Measurements from ENCODE around the gene PTH2. TPM values are rescaled to one million over a fixed set of nuclear protein-coding genes. Genes with fewer than 3 reads are reported as not detected.

The PTH2 gene
- total and polyA plus RNA-seq, 7 donors = not detected

DNA sequence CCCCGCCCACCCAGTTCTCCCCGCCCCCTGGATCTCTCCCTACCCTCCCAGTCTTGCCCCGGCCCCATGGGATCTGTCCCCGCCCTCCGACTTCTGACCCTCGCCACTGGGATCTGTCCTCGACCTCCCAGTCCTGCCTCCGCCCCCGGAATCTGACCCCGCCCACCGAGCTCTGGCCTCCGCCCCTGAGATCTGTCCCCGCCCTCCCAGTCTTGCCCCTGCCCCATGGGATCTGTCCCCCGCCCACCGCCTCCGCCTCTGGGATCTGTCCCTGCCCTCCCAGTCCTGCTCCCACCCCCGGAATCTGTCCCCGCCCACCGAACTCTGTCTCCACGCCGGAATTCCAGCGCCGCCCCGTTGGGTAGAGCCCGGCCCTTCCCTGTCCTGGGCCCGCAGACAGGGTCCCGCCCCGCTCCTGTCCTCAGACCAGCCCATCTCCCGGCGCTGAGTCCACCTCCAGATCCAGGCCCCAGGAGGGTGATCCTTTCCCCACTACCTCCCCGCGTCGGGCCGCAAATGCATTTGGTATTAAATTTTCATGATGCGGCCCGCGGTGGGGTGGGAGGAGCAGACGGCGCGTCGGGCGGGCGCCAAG lies 19.6 kb upstream of the PTH2 start:
- intact Hi-C loops (cut with DNase I) = loop anchor here (1.0 to 5.0 kb wide), 4 partner anchors 51 to 217 kb away; partner anchors contain the start of gene DKKL1
- TF ChIP-seq POLR2AphosphoS5 (IDR thresholded peaks at IDR 0.05) = no peak
- no peak for TF ChIP-seq EP300 (IDR thresholded peaks at IDR 0.05)
- TF ChIP-seq, protein P1, sequence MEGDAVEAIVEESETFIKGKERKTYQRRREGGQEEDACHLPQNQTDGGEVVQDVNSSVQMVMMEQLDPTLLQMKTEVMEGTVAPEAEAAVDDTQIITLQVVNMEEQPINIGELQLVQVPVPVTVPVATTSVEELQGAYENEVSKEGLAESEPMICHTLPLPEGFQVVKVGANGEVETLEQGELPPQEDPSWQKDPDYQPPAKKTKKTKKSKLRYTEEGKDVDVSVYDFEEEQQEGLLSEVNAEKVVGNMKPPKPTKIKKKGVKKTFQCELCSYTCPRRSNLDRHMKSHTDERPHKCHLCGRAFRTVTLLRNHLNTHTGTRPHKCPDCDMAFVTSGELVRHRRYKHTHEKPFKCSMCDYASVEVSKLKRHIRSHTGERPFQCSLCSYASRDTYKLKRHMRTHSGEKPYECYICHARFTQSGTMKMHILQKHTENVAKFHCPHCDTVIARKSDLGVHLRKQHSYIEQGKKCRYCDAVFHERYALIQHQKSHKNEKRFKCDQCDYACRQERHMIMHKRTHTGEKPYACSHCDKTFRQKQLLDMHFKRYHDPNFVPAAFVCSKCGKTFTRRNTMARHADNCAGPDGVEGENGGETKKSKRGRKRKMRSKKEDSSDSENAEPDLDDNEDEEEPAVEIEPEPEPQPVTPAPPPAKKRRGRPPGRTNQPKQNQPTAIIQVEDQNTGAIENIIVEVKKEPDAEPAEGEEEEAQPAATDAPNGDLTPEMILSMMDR (IDR thresholded peaks at IDR 0.05) = no peak
- TF ChIP-seq POLR2A (IDR thresholded peaks at IDR 0.05) = no peak
- peak overlapping the region; percentile 40 to 69 (median 55) for H3K4me3 ChIP-seq
- peak; percentile 97 for DNase-seq
- peaks cover 17 to 54% (median 51%) of the 10 kb centered on the region in 3 donors for H3K27me3 ChIP-seq
- peaks cover 0 to 11% (median 0%) of the 10 kb centered on the region in 4 donors for H3K36me3 ChIP-seq
- peaks cover 0 to 30% (median 19%) of the 10 kb centered on the region in 4 donors for H3K4me1 ChIP-seq
- no peaks in the 10 kb centered on the region for H3K9me3 ChIP-seq
- H3K27ac ChIP-seq = peak overlapping the region; percentile 69 to 91 (median 74)
- 1 to 2% methylated on average over 43 of the region's 43 CpGs for WGBS, 2 donors

DNA sequence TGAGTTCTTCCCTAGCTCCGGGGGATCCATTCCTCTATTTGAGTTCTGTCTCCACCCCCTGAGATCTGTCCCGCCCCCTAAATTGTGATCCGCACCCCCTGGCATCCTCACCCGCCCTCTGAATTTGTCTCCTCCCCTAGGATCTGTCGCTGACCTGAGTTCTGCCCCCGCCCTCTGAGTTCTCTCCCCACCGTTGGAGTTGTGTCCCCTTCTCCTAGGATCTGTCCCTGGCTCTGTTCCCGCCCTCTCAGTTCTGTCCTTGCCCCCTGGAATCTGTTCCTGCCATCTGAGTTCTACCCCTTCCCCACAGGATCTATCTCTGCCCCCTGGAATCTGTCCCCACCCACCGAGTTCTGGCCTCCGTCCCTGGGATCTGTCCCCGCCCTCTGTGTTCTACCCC lies 19.1 kb upstream of the PTH2 start:
- Histone ChIP-seq H3K27ac (peak overlapping the region; percentile 69 to 91 (median 74)), H3K4me3 (peak overlapping the region in 3 of 4 donors; percentile 47 to 69 (median 63)), H3K27me3 (peaks cover 17 to 59% (median 53%) of the 10 kb centered on the region in 3 donors), H3K9me3 (no peaks in the 10 kb centered on the region), H3K36me3 (peaks cover 0 to 11% (median 0%) of the 10 kb centered on the region in 4 donors), H3K4me1 (peaks cover 0 to 24% (median 17%) of the 10 kb centered on the region in 4 donors)
- TF ChIP-seq, protein P1 (IDR thresholded peaks at IDR 0.05) = no peak
- TF ChIP-seq EP300 (IDR thresholded peaks at IDR 0.05) (no peak), POLR2A (IDR thresholded peaks at IDR 0.05) (no peak), POLR2AphosphoS5 (IDR thresholded peaks at IDR 0.05) (no peak)
- 3 to 11% methylated on average over 11 of the region's 11 CpGs for WGBS, 2 donors
- intact Hi-C loops (cut with DNase I) = loop anchor here (5.0 kb wide), 1 partner anchor 175 kb away; no protein-coding TSS in a partner anchor
- DNase-seq = peak; percentile 86

DNA sequence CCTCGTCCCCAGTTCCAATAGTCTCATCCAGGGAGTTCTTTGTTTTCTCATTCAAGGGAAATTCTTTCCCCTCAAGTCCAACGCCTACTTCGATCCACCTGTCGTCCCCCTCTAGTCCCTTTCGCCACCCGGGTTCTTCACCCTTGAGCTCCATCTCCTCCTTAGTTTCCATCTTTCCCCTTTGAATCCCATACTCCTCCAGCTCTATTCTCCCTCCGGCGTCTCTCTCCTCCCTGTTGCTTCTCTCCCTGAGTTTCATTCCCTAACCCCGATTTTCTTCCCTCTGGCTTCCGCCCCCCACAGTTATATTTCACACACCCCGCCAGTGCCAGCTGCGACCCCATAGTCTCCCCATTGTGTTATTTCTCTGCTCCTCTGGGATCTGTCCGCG lies 18.7 kb upstream of the PTH2 start:
- intact Hi-C loops (cut with DNase I) = loop anchor here (5.0 kb wide), 1 partner anchor 175 kb away; no protein-coding TSS in a partner anchor
- Histone ChIP-seq H3K27me3 (peaks cover 19 to 63% (median 57%) of the 10 kb centered on the region in 3 donors), H3K27ac (peak overlapping the region in 3 of 4 donors; percentile 69 to 91 (median 77)), H3K4me3 (peak overlapping the region in 3 of 4 donors; percentile 47 to 69 (median 63)), H3K4me1 (peaks cover 0 to 24% (median 17%) of the 10 kb centered on the region in 4 donors), H3K36me3 (peaks cover 0 to 10% (median 0%) of the 10 kb centered on the region in 4 donors), H3K9me3 (no peaks in the 10 kb centered on the region)
- DNase-seq = no peak
- TF ChIP-seq POLR2AphosphoS5 (IDR thresholded peaks at IDR 0.05) (no peak), POLR2A (IDR thresholded peaks at IDR 0.05) (no peak), EP300 (IDR thresholded peaks at IDR 0.05) (no peak)
- TF ChIP-seq, protein P1 (IDR thresholded peaks at IDR 0.05) = no peak
- WGBS, 2 donors = 22 to 32% methylated on average over 14 of the region's 14 CpGs

DNA sequence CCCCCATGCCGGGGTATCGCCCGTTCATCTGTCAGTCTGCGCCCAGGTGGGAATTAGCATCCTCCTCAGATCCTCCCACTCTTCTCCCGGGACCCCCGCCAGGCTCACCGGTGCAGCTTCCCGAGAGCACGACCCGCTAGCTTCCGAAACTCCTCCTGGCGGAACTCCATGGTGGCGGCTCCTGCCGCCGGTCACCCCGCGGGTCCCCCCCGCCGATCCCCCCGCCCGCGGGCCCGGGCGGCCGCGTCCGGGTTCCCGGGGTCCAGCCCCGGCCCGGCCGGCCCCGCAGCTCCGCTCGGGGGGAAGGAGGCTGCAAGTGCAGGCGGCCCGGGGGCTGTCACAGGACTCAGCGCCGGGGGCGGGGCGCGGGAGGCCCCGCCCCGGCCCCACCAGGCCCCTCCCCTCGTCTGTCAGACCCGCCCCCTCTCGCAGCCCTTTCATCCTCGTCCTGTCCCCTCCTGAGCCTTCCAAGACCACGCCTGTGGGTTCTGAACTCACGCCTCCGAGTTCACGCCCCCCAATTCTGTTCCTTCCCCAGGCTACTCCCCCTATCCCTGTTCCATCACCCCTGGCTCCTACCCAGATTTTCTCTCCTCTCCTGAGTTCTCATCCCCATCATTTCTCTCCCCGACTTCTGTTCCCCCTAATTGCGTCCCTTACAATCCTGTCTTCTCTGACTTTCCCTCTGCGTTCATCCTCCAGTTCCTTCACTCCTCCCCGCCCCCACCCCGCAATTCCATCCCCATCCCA lies 18.1 kb upstream of the PTH2 start, which contains the start of gene SLC17A7:
Gene SLC17A7, minus strand, starts transcription at position 318 of the 750 bp plus-strand sequence. Its CDS starts 148 bp downstream, at position 170.
- TF ChIP-seq POLR2AphosphoS5 (IDR thresholded peaks at IDR 0.05) (no peak), POLR2A (IDR thresholded peaks at IDR 0.05) (no peak), EP300 (IDR thresholded peaks at IDR 0.05) (no peak)
- TF ChIP-seq, protein P1 (IDR thresholded peaks at IDR 0.05) = no peak
- WGBS, 2 donors = 5 to 6% methylated on average over 56 of the region's 56 CpGs
- peak; percentile 86 for DNase-seq
- no peaks in the 10 kb centered on the region for H3K9me3 ChIP-seq
- H3K27me3 ChIP-seq = peaks cover 25 to 68% (median 63%) of the 10 kb centered on the region in 3 donors
- peak within 1 kb of the TSS in 3 of 4 donors; percentile 69 to 91 (median 77) for H3K27ac ChIP-seq
- H3K36me3 ChIP-seq = peaks cover 0 to 5% (median 0%) of the 10 kb centered on the region in 4 donors
- H3K4me3 ChIP-seq = peak within 1 kb of the TSS in 3 of 4 donors; percentile 47 to 69 (median 63)
- intact Hi-C loops (cut with DNase I) = loop anchor here (5.0 kb wide), 1 partner anchor 174 kb away; no protein-coding TSS in a partner anchor
- peaks cover 0 to 24% (median 17%) of the 10 kb centered on the region in 4 donors for H3K4me1 ChIP-seq

Measured in sigmoid colon (tissue), 7 donors.